Activated gamma-delta T cell treated with anti-CD3 and anti-CD28 coated beads, Interleukin-2, amount 50 U/mL, for 16 hours (primary cell): ENCODE measurements around the gene EML4.

Experiments
- DNase-seq: peaks from one replicate; pipeline ENCODE4 v3.0.0-alpha.2; 2020; ENCODE audit warnings: low read depth

EML4 gene

GRCh38 chr2:42224422-42225067 is 55.4 kb downstream of the EML4 start:
- DNase-seq = no peak

- DNase-seq = no peak
Observed at GRCh38 chr2:42225573-42225972, 56.4 kb downstream of the EML4 start.

- DNase-seq = no peak
Observed at GRCh38 chr2:42227491-42227890, 58.3 kb downstream of the EML4 start.

- DNase-seq = no peak
Observed at GRCh38 chr2:42228101-42228500, 58.9 kb downstream of the EML4 start.

GRCh38 chr2:42229949-42230348 is 60.8 kb downstream of the EML4 start:
- DNase-seq = no peak

- DNase-seq = no peak
Observed at GRCh38 chr2:42230891-42231290, 61.7 kb downstream of the EML4 start.

- no peak for DNase-seq
Observed at GRCh38 chr2:42232024-42232423, 62.9 kb downstream of the EML4 start.

GRCh38 chr2:42233976-42234441 is 64.9 kb downstream of the EML4 start:
- no peak for DNase-seq

GRCh38 chr2:42236911-42237310 is 67.8 kb downstream of the EML4 start:
- DNase-seq = no peak

- peak; percentile 9 for DNase-seq
Observed at GRCh38 chr2:42238644-42239288, 69.6 kb downstream of the EML4 start.

GRCh38 chr2:42239289-42239661 is 70.1 kb downstream of the EML4 start:
- no peak for DNase-seq

GRCh38 chr2:42239811-42240210 is 70.7 kb downstream of the EML4 start:
- no peak for DNase-seq

GRCh38 chr2:42241517-42241916 is 72.4 kb downstream of the EML4 start:
- no peak for DNase-seq

GRCh38 chr2:42243297-42243696 is 74.1 kb downstream of the EML4 start:
- DNase-seq = no peak

- DNase-seq = no peak
Observed at GRCh38 chr2:42244520-42244919, 75.4 kb downstream of the EML4 start.

GRCh38 chr2:42245396-42245795 is 76.2 kb downstream of the EML4 start:
- no peak for DNase-seq

GRCh38 chr2:42246562-42246961 is 77.4 kb downstream of the EML4 start:
- no peak for DNase-seq

GRCh38 chr2:42248846-42249245 is 79.7 kb downstream of the EML4 start:
- DNase-seq = no peak

- no peak for DNase-seq
Observed at GRCh38 chr2:42249284-42249683, 80.1 kb downstream of the EML4 start.

- no peak for DNase-seq
Observed at GRCh38 chr2:42249887-42250286, 80.7 kb downstream of the EML4 start.

- no peak for DNase-seq
Observed at GRCh38 chr2:42250925-42251324, 81.8 kb downstream of the EML4 start.

GRCh38 chr2:42252464-42252863 is 83.3 kb downstream of the EML4 start:
- DNase-seq = peak; percentile 45

- no peak for DNase-seq
Observed at GRCh38 chr2:42254186-42254895, 85.2 kb downstream of the EML4 start.
